Stimulated activated CD4-positive, alpha-beta T cell treated with anti-CD3 and anti-CD28 coated beads, Interleukin-1b, Interleukin-23, amount 100 ng/mL, for 4 hours (primary cell): ENCODE data around the gene CST5.
"Not testable (repeated sequence)": the region's sequence is repeated elsewhere in the genome, so short reads cannot be mapped to it uniquely, and the experiment has no call there.

Experiments used
- DNase-seq, 2 donors: peaks; one replicate each; pipeline ENCODE4 v3.0.0-alpha.2; 2020; ENCODE audit warnings: low read depth in 2 of 2

CST5 gene

GRCh38 chr20:23889775-23890187 lies 10.2 kb upstream of the CST5 start:
- peak; percentile 19 to 38 for DNase-seq

DNA sequence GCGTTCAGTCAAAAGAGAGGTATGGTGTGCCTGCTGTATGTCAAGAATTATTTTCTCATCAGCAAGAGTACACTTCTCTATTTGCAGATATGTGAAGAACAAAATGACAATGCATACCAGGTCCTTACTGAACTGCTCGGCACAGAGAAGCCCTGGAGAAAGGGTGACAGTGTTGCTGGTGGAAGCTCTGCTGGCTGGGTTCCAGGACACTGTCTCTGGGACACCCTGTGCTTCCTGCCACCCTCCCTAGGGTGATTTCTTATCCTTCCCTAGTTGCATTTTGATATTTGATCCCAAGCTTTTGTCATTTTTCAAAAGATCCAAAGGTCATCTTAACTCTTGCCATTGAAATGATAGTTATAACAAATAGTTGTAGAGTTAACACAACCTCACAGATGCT lies 8.3 kb upstream of the CST5 start:
- no peak for DNase-seq

GRCh38 chr20:23884771-23885162 lies 5.2 kb upstream of the CST5 start:
- DNase-seq = no peak

DNA sequence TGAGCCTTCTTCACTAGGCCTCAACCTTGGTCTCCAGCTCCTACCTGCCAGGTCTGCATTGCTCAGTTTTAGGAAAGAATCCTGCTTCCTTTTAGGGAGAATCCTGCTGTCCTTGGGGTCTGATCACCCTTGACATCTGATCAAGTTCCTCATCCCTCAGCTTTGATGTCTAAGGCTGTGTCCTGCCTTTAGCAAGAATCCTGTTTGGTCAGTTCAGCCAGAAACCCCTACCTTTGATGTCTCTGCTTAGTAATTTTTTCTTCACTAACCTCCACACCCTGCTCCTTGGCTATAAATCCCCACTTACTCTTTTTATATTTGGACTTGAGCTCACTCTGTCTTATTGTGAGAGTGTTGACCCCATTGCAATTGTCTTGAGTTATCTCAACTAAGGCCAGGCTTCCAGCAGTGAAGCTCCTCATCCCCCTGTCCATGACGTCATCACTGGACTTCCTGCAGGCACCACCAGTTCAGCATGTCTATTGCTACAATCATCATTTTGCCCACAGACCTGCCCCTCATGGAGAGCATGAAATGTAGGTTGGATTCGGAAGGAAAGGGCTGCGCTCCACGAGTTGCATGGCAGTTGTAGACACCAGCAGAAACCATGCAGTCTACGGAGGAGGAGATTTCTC lies 4.7 kb upstream of the CST5 start:
- no peak for DNase-seq

DNA sequence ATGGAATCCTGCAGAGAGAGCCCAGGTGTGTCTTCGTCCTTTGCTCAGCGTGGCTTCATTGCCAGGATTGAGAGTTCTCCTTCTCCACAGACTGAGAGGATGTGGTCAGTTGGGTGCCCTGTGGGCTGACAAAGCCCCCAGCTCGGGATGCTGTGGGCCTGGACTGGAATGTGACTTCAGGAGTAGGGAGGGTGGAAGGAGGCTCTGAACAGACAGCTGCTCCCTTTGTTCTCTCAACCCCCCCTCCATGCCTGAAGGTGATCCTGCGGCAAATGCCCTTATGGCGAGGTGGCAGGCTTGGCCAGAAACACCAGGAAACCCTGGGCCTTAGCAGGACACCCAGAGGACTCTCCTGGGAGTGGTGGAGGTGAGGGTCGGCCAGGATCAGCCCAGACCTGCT lies 1.8 kb upstream of the CST5 start:
- DNase-seq = no peak

GRCh38 chr20:23880417-23880816 lies 869 bp upstream of the CST5 start:
- no peak for DNase-seq

DNA sequence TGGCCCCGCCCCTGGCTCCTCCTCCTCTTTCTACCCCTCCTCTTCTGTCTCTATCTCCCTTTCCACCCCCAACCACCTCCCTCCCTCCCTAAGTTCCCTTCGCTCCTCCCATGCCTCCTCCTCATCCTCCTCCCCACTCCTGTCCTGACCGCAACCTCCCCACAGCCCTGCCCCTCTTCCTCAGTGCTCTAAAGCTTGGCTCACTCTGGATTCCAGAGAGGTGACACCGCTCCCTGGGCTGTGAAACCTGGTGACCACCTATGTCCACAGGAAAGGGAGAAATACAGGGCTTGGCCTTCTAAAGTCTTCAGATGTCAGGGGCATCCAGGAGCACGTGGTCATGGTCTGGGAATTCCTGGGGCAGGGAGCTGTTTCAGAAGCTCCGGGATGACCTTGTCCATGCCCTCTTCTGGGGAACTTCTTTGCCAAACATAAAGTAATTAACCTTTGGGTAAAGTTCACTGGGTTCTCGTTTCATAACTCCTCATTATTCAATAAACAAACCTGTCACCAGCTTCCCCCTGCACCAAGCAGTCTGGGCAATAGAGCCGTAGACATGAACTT lies 345 bp upstream of the CST5 start:
- DNase-seq = no peak

DNA sequence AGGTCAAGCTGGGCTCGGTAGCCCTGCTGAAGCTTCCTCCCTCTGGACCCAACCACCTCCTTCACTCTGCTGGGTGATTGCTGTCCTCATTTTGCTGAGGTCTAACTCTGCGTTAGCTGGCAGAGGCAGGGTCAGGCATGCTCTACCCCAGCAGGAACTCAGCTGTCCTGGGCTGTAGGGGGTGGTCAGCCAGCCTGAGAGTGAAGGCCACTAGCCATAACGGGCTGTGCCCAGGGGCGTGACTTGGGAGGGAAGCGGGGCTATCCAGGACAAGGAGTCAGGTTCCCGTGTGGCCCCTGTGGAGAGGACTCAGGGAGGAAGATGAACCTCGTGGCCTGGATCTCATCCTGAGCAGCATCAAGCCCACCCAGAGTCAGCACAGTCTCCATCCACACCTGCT lies 761 bp downstream of the CST5 start:
- DNase-seq = no peak

GRCh38 chr20:23878016-23878542 lies 1.5 kb downstream of the CST5 start:
- not testable (repeated sequence) for DNase-seq

GRCh38 chr20:23877524-23877923 lies 2.0 kb downstream of the CST5 start:
- DNase-seq = no peak

DNA sequence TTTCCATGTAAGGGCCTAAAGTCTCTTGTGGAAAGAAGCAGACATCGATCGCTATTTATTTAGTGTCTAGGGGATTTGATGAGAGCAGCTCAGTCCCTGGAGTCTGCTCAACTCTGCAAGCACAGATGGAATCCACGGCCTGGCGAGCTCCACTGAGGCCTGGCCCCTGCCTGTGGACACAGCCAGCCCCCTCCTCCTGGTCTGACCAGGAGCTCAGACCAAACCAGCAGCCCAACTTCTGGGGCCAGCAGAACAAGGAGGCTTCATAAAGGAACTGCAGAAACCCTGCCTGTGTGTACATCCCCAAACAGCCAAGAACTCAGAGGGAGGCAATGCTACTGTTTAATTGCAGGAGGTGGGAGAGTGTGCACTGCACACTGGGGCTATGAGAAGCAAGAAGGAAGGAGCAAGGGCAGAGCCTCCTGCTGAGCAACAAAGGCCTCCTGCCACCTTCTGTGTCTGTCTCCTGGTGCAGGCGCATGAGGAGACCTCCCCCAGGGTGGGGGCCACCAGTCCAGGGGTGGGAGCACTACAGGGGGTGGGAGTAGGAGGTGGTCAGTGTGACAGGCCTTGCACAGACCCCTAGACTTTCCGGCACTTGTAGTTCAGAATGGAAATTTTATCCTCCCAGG lies 3.8 kb downstream of the CST5 start:
- no peak for DNase-seq

- no peak for DNase-seq
Measured at GRCh38 chr20:23874747-23875146, 4.8 kb downstream of the CST5 start.

DNA sequence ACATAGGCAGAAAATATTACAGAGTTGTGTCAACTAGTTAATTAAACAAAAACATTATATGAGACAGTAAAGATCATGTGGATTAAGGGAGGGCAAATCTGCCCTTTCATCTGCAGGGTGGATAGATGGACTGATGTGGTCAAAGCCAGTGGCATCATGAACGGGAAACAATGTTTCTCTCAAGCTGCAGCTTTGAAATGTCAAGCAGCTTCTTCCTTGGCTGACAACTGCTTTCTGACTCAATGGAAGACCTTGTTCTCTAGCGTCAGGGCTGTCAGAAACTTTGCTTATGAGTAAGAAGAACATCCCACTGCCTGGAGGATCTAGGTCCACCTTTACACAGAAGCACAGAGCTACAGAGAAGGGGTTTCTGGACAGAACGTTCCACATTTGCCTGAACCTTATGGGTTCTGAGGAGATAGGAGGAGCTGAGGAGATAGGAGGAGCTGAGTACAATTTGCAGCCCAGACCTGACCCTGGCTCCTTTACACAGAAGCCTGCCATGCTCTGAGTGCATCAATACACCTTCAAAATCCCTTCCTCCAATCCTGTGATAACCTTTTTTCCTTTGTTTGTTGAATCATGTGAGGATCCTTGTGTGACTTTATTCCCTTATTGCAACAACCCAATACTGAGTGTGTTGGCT lies 6.1 kb downstream of the CST5 start:
- DNase-seq = no peak

DNA sequence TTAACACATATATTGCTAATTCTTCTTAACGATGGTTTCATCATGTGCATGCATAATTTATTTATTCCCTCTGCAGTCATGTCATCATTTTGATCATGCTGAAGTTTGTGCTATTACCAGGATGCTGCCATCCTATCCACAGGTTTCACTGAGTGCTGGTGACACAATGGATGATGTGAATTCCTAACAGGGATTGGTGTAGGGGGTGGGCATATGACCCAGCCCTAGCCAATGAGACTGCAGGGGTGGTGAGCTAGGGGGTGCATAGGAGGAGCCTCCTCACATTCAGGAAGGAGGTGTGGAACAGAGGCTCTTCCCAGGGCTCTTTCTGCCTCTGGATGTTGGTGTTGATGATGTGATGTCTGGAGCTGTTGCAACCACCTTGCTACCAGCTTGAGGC lies 7.5 kb downstream of the CST5 start:
- no peak for DNase-seq

DNA sequence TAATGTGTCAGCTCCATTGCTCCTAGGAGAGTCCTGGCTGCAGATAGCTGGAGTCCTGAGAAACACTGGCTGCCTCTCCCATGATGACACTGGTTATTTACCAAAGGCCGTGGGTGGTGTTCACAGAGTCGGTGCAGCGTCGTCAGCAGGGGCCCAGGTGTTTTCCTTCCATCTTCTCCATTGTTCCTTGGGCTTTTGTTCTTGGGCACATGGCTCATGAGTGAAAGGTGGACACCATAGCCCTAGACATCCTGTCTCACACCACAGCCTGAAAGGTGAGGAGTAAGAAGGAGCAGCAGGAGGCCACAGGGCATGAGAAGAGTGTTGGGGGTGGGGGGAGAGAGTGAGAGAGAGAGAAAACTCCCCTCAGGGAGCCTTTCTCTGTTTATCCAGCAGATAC lies 9.1 kb downstream of the CST5 start:
- DNase-seq = no peak

- no peak for DNase-seq
Measured at GRCh38 chr20:23869520-23869919, 10.0 kb downstream of the CST5 start.

GRCh38 chr20:23868321-23868720 lies 11.2 kb downstream of the CST5 start:
- DNase-seq = no peak

GRCh38 chr20:23867152-23867776 lies 12.3 kb downstream of the CST5 start:
- DNase-seq = no peak

DNA sequence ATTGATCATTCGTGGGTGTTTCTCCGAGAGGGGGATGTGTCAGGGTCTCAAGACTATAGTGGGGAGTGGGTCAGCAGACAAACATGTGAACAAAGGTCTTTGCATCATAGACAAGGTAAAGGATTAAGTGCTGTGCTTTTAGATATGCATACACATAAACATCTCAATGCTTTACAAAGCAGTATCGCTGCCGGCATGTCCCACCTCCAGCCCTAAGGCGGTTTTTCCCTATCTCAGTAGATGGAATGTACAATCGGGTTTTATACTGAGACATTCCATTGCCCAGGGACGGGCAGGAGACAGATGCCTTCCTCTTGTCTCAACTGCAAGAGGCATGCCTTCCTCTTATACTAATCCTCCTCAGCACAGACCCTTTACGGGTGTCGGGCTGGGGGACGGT lies 18.8 kb downstream of the CST5 start:
- not testable (repeated sequence) for DNase-seq

- DNase-seq = no peak
Measured at GRCh38 chr20:23857962-23858595, 21.5 kb downstream of the CST5 start.

GRCh38 chr20:23856736-23857135 lies 22.8 kb downstream of the CST5 start:
- no peak for DNase-seq

DNA sequence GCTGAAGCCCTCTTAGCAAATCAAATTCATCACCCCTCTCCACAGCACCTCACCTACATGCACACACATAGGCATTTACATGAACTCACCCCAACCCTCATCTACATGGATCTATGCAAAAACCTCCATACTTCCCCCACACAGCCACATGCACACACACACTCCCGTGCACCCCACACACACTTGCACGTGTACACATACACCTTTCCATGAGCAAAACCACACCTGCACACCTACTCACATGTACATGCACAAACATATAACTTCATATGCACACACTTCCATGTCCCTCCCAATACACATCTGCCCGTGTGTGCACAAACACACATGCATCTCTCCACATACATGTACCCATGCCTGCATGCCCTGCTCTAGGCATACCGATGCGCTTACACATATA lies 23.3 kb downstream of the CST5 start:
- DNase-seq = no peak
